Renal cortex interstitium (tissue), 11 donors: Measurements from ENCODE around the gene AFP. TPM values are rescaled to one million over a fixed set of nuclear protein-coding genes. Genes with fewer than 3 reads are reported as not detected.

Experiments
- DNase-seq, 11 donors: peaks; one replicate each; pipeline ENCODE4 v3.0.0-alpha.2; 2013; ENCODE audit warnings: low read depth in 9 of 11, low spot score in 4 of 11; ENCODE audit errors: extremely low read depth in 1 of 11
- polyA plus RNA-seq, 3 donors: library from polyadenylated mRNA; unstranded; fragments of 120-200 nt; gene quantifications; one replicate each; pipeline ENCODE4 v1.2.1, GENCODE V29; 2013; ENCODE audit not compliant: insufficient read length in 3 of 3

Gene AFP
- polyA plus RNA-seq, 3 donors = 431 to 1,636 (median 1,323) TPM

GRCh38 chr4:73486497-73486896 is 50.5 kb downstream of the AFP start:
- DNase-seq = no peak

DNA sequence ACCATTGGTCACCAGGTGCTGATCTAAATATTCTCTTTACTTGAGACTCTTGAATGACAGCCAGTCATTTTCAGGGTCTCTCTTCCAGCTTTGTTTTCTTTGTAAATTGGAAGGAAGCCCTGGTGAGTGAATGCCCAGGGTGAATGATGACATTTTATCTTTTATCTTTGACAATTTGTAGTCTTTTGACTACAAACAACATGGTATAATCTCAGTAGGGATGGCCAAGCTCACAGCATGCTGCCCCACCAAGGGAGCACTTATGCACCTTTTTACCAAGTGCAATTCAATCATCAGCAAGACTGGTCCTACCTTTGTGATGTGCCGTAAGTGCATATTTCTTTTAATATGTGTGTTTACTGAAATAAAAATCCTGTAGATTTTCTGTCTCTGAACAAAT is 51.2 kb downstream of the AFP start:
- DNase-seq = no peak

DNA sequence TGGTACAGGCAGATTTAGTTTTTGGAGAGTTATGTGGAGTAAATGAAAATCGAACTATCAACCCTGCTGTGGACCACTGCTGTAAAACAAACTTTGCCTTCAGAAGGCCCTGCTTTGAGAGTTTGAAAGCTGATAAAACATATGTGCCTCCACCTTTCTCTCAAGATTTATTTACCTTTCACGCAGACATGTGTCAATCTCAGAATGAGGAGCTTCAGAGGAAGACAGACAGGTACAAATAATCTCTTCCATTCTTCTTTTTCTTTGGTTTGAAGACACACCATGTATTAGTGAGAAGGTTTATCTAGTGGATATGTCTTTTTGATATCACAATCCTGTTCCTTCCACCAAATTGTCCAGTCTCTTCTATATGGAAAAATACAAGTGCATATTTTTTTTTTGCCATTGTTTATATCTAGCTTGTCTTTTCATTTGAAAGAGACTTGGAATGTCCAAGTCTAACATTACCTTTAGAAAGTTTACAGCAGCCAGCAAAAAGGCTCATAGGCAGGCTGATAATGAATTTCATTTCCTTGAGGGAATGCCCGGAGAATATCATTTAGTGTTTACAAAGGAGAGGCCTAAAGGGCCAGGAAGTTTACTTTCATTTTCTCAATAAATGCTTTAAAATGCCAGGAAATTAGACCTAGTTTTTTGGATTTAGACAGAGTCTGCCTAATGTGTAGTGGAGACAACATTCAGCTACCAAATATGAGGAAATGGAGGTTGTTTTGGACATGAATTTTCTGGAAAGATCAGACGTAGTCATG is 64.2 kb downstream of the AFP start:
- DNase-seq = no peak

DNA sequence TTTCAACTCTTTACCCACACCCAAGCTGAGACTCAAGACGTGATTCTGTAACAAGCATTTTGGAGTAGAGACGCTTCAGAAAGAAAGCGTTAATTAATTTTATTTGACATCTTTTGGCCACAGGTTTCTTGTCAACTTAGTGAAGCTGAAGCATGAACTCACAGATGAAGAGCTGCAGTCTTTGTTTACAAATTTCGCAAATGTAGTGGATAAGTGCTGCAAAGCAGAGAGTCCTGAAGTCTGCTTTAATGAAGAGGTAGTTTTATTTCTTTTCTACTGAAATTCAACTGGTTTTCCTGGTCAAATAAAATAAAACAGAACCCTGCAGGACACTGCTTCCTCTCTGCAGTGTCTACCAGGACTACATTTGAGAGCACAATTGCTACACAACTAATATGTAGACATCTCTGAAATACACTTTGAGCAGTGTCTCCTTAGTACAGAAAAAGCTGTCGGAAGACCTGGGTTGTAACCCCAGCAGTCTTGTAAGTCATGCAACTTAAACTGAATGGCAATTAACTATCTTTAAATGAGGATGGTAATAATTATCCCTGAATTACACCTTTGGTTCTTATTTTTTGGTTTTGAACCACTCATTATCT is 65.7 kb downstream of the AFP start:
- no peak for DNase-seq

- no peak for DNase-seq
These were observed 69.5 kb downstream of the AFP start for GRCh38 chr4:73505567-73505966.

Other genes with a start within 250 kb of the AFP start
- 10 to 100 TPM; 71.5 to 81.6 (median 75.5) TPM for gene ANKRD17, start 177.4 kb upstream of the AFP start, polyA plus RNA-seq
- 10 to 100 TPM in 1 of 3 donors, 1 to 10 TPM in 2; 2.3 to 62.3 (median 2.9) TPM for gene ALB, start 31.9 kb upstream of the AFP start, polyA plus RNA-seq
- gene AFM, start 45.5 kb downstream of the AFP start, polyA plus RNA-seq = 10 to 100 TPM; 10.8 to 18.5 (median 13.9) TPM
- gene RASSF6, start 184.2 kb downstream of the AFP start, polyA plus RNA-seq = 1 to 10 TPM; 4.7 to 9.2 (median 7.0) TPM